Activated naive CD8-positive, alpha-beta T cell (primary cell): Measurements from ENCODE around the gene CST6.
"Not testable (repeated sequence)": the region's sequence is repeated elsewhere in the genome, so short reads cannot be mapped to it uniquely, and the experiment has no call there.

ENCODE experiments used
- H3K27ac Mint-ChIP-seq: one replicate; pipeline ENCODE4 v1.8.0; 2021; ENCODE audit warnings: mixed read lengths
- H3K27me3 Mint-ChIP-seq: one replicate; pipeline ENCODE4 v1.8.0; 2021; ENCODE audit warnings: mixed read lengths
- H3K36me3 Mint-ChIP-seq: one replicate; pipeline ENCODE4 v1.8.0; 2021; ENCODE audit warnings: mixed read lengths
- H3K4me1 Mint-ChIP-seq: one replicate; pipeline ENCODE4 v1.8.0; 2021; ENCODE audit warnings: low read depth, mixed read lengths
- H3K4me3 Mint-ChIP-seq: one replicate; pipeline ENCODE4 v1.8.0; 2021; ENCODE audit warnings: mild to moderate bottlenecking, mixed read lengths
- H3K9me3 Mint-ChIP-seq: one replicate; pipeline ENCODE4 v1.8.0; 2021; ENCODE audit warnings: low read depth, mixed read lengths

Gene CST6

GRCh38 chr11:66017321-66017720, 5.5 kb downstream of the CST6 start:
- no peaks in the 10 kb centered on the region for H3K36me3 Mint-ChIP-seq
- peaks cover 2% of the 10 kb centered on the region for H3K27me3 Mint-ChIP-seq
- peaks cover 10% of the 10 kb centered on the region for H3K4me1 Mint-ChIP-seq
- no peak overlapping the region for H3K4me3 Mint-ChIP-seq
- no peaks in the 10 kb centered on the region for H3K9me3 Mint-ChIP-seq
- no peak overlapping the region for H3K27ac Mint-ChIP-seq

GRCh38 chr11:66020212-66020611, 8.4 kb downstream of the CST6 start:
- Mint-ChIP-seq H3K4me1 (peaks cover 14% of the 10 kb centered on the region), H3K27me3 (no peaks in the 10 kb centered on the region), H3K27ac (no peak overlapping the region), H3K36me3 (no peaks in the 10 kb centered on the region), H3K9me3 (no peaks in the 10 kb centered on the region), H3K4me3 (no peak overlapping the region)

GRCh38 chr11:66020618-66021357, 9.0 kb downstream of the CST6 start:
- H3K4me1 Mint-ChIP-seq: peaks cover 14% of the 10 kb centered on the region
- no peaks in the 10 kb centered on the region for H3K36me3 Mint-ChIP-seq
- no peak overlapping the region for H3K27ac Mint-ChIP-seq
- no peaks in the 10 kb centered on the region for H3K27me3 Mint-ChIP-seq
- H3K9me3 Mint-ChIP-seq: no peaks in the 10 kb centered on the region
- H3K4me3 Mint-ChIP-seq: no peak overlapping the region

GRCh38 chr11:66022401-66023185, 10.8 kb downstream of the CST6 start:
- H3K9me3 Mint-ChIP-seq: no peaks in the 10 kb centered on the region
- H3K27me3 Mint-ChIP-seq: no peaks in the 10 kb centered on the region
- H3K27ac Mint-ChIP-seq: peak overlapping the region; percentile 50
- peak overlapping the region; percentile 44 for H3K4me3 Mint-ChIP-seq
- peaks cover 10% of the 10 kb centered on the region for H3K4me1 Mint-ChIP-seq
- H3K36me3 Mint-ChIP-seq: no peaks in the 10 kb centered on the region

GRCh38 chr11:66023186-66023440, 11.3 kb downstream of the CST6 start:
- not testable (repeated sequence) for H3K27ac Mint-ChIP-seq

GRCh38 chr11:66026017-66026529, 14.3 kb downstream of the CST6 start, which contains the start of gene CATSPER1:
TSS of gene CATSPER1 (minus strand) at chr11:66026479. CDS start at chr11:66026379, 100 bp downstream.
- Mint-ChIP-seq H3K36me3 (no peaks in the 10 kb centered on the region), H3K4me3 (no peak within 1 kb of the TSS), H3K9me3 (no peaks in the 10 kb centered on the region), H3K27me3 (no peaks in the 10 kb centered on the region), H3K27ac (no peak within 1 kb of the TSS), H3K4me1 (peaks cover 6% of the 10 kb centered on the region)

More at GRCh38 chr11:66023186-66023440, 11.3 kb downstream of the CST6 start:
- not testable (repeated sequence) for H3K4me3 Mint-ChIP-seq, H3K4me1 Mint-ChIP-seq, H3K9me3 Mint-ChIP-seq, H3K36me3 Mint-ChIP-seq, H3K27me3 Mint-ChIP-seq

- no peaks in the 10 kb centered on the region for H3K36me3 Mint-ChIP-seq
- no peaks in the 10 kb centered on the region for H3K9me3 Mint-ChIP-seq
- H3K27me3 Mint-ChIP-seq: peaks cover 2% of the 10 kb centered on the region
- no peaks in the 10 kb centered on the region for H3K4me1 Mint-ChIP-seq
- H3K27ac Mint-ChIP-seq: no peak overlapping the region
- H3K4me3 Mint-ChIP-seq: no peak overlapping the region
Measured at GRCh38 chr11:66032957-66033735, 21.3 kb downstream of the CST6 start.

- Mint-ChIP-seq H3K4me3 (no peak overlapping the region), H3K27me3 (peaks cover 2% of the 10 kb centered on the region), H3K36me3 (no peaks in the 10 kb centered on the region), H3K27ac (no peak overlapping the region), H3K4me1 (no peaks in the 10 kb centered on the region), H3K9me3 (no peaks in the 10 kb centered on the region)
Measured at GRCh38 chr11:66035653-66036333, 24.0 kb downstream of the CST6 start.

- Mint-ChIP-seq H3K4me1 (no peaks in the 10 kb centered on the region), H3K27ac (no peak overlapping the region), H3K27me3 (peaks cover 2% of the 10 kb centered on the region), H3K9me3 (no peaks in the 10 kb centered on the region), H3K36me3 (no peaks in the 10 kb centered on the region), H3K4me3 (no peak overlapping the region)
Measured at GRCh38 chr11:66036334-66036710, 24.5 kb downstream of the CST6 start.

GRCh38 chr11:66037327-66037726, 25.5 kb downstream of the CST6 start:
- no peaks in the 10 kb centered on the region for H3K4me1 Mint-ChIP-seq
- H3K36me3 Mint-ChIP-seq: no peaks in the 10 kb centered on the region
- H3K27ac Mint-ChIP-seq: no peak overlapping the region
- H3K9me3 Mint-ChIP-seq: no peaks in the 10 kb centered on the region
- no peak overlapping the region for H3K4me3 Mint-ChIP-seq
- H3K27me3 Mint-ChIP-seq: peaks cover 2% of the 10 kb centered on the region

GRCh38 chr11:66039765-66040164, 28.0 kb downstream of the CST6 start:
- Mint-ChIP-seq H3K9me3 (no peaks in the 10 kb centered on the region), H3K27ac (no peak overlapping the region), H3K36me3 (no peaks in the 10 kb centered on the region), H3K4me1 (peaks cover 3% of the 10 kb centered on the region), H3K27me3 (peaks cover 2% of the 10 kb centered on the region), H3K4me3 (no peak overlapping the region)

GRCh38 chr11:66042227-66042995, 30.6 kb downstream of the CST6 start:
- Mint-ChIP-seq H3K27ac (no peak overlapping the region), H3K9me3 (no peaks in the 10 kb centered on the region), H3K36me3 (no peaks in the 10 kb centered on the region), H3K27me3 (no peaks in the 10 kb centered on the region), H3K4me3 (no peak overlapping the region), H3K4me1 (peaks cover 11% of the 10 kb centered on the region)

GRCh38 chr11:66042996-66043906, 31.4 kb downstream of the CST6 start:
- H3K4me1 Mint-ChIP-seq: peaks cover 11% of the 10 kb centered on the region
- no peaks in the 10 kb centered on the region for H3K36me3 Mint-ChIP-seq
- H3K27ac Mint-ChIP-seq: no peak overlapping the region
- H3K9me3 Mint-ChIP-seq: no peaks in the 10 kb centered on the region
- no peaks in the 10 kb centered on the region for H3K27me3 Mint-ChIP-seq
- no peak overlapping the region for H3K4me3 Mint-ChIP-seq
